GM18868 (cell line): ENCODE results near the gene RNF111.
"Not testable (repeated sequence)": the region's sequence is repeated elsewhere in the genome, so short reads cannot be mapped to it uniquely, and the experiment has no call there.

Experiments used
- ATAC-seq: cut with Tn5 transposase; IDR thresholded peaks from one replicate; pipeline ENCODE4 v1.9.1; 2021; ENCODE audit warnings: mild to moderate bottlenecking, moderate library complexity; ENCODE audit not compliant: unreplicated experiment

The RNF111 gene

GRCh38 chr15:59127255-59127654 lies 139.8 kb downstream of the RNF111 start:
- ATAC-seq = not testable (repeated sequence)

GRCh38 chr15:59131456-59131855 lies 144.0 kb downstream of the RNF111 start:
- ATAC-seq = no peak

GRCh38 chr15:59131969-59132562 lies 144.6 kb downstream of the RNF111 start:
- ATAC-seq = no peak

GRCh38 chr15:59133929-59134427 lies 146.5 kb downstream of the RNF111 start:
- ATAC-seq = no peak

- no peak for ATAC-seq
Measured at GRCh38 chr15:59137566-59137965, 150.1 kb downstream of the RNF111 start.

- no peak for ATAC-seq
Measured at GRCh38 chr15:59138243-59138642, 150.8 kb downstream of the RNF111 start.

- no peak for ATAC-seq
Measured at GRCh38 chr15:59140422-59141226, 153.2 kb downstream of the RNF111 start.

GRCh38 chr15:59143281-59143680 lies 155.8 kb downstream of the RNF111 start:
- ATAC-seq = no peak

GRCh38 chr15:59144594-59144993 lies 157.1 kb downstream of the RNF111 start:
- not testable (repeated sequence) for ATAC-seq
